GM11168 (cell line): ENCODE data around the gene MAN1A1.

ENCODE experiments used
- in situ Hi-C: fragments of 300-500 bp; cut with MboI; formaldehyde crosslinking; loops from one replicate; pipeline ENCODE4 v1.12.0; 2022; ENCODE audit warnings: low sequenced_read_pairs; ENCODE audit not compliant: unreplicated experiment

MAN1A1 gene

GRCh38 chr6:119328892-119329793, 20.4 kb downstream of the MAN1A1 start:
- in situ Hi-C loops, result loop anchor here (25.0 kb wide), 1 partner anchor 408 kb away; no protein-coding TSS in a partner anchor

DNA sequence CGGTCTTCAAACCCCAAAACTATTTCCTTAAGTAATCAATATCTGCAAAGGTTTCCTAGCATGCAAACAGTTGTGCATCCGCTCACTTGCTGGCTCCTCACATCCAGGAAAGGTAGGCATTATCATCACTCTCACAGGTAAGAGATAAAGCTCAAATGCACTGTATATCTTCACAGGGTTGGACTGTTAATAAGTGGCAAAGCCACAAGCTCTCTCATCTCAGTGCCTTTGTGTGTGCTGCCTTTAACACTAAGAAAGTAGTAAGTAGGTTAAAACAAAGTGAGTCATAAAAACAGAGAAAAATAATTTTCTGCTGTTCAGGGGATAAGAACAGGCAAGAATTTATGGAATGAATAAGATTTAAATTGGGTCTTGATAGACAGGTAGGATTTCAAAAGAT, 21.3 kb downstream of the MAN1A1 start:
- in situ Hi-C loops, result loop anchor here (25.0 kb wide), 1 partner anchor 409 kb away; no protein-coding TSS in a partner anchor

GRCh38 chr6:119327810-119328209, 21.8 kb downstream of the MAN1A1 start:
- in situ Hi-C loops, result loop anchor here (25.0 kb wide), 1 partner anchor 409 kb away; no protein-coding TSS in a partner anchor

GRCh38 chr6:119326291-119327005, 23.1 kb downstream of the MAN1A1 start:
- in situ Hi-C loops, result loop anchor here (25.0 kb wide), 1 partner anchor 411 kb away; no protein-coding TSS in a partner anchor

DNA sequence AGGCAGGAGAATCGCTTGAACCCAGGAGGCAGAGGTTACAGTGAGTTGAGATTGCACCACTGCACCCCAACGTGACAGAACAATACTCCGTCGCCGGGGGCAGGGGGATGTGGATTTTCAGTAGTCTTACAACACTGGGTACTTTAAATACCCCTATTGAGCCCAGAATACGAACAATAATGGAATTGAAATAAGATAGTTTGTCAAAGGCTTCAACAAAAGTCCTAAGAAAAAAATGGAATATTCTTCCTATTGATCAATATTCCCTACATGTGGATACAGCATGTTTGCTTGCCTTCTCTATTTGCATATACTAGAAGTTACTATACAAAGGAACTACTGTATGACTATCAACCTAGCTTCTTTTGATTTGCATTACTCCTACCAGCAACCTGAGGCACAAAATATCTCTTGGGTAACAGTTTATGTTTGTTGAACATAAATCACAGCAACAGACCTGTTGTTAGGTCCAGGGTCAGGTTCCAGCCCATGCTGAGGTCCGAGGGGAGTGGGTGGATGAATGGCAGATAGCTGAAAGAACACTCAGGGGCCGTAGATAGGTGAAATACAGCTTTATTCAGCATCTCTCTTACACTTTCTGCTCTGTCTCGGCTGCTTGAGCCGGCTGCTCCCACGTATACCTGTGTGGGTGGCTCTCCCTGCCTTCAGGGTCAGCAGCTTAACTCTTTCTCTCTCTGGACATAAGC, 23.8 kb downstream of the MAN1A1 start:
- in situ Hi-C loops, result loop anchor here (25.0 kb wide), 1 partner anchor 412 kb away; no protein-coding TSS in a partner anchor

- in situ Hi-C loops, result loop anchor here (25.0 kb wide), 1 partner anchor 413 kb away; no protein-coding TSS in a partner anchor
These were observed 24.8 kb downstream of the MAN1A1 start for GRCh38 chr6:119324718-119325117.

- in situ Hi-C loops, result no loop called here
These were observed 25.6 kb downstream of the MAN1A1 start for GRCh38 chr6:119323931-119324330.

GRCh38 chr6:119323478-119323877, 26.1 kb downstream of the MAN1A1 start:
- in situ Hi-C loops, result no loop called here

DNA sequence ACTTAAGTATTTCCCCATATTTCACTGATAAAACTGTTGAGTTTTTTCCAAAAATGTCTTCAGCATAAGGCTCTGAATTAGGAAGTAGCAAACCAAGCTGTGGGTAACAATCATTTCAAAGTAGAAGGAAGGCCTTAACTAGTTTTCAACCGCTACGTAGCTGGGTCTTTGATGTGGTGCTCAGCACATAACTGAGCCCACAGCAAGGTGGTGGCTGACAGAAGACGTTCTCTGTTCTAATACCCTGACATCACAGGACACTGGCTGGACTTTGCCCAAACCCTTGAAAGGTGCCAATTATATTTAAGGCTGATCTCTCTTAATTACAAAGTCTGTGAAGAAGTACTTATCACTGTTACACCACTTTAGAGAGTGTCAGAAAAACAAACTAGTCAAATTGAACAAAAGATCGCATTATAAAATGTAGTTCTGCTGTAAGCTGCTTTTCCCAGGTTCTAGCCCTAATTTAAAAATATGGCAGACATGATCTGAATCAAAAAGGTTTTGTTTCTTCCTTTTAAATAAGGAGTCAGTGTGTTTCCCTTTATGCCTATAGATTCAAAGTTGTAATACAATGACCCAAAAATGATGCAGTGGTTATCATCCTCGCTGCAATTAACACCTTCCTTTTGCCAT, 26.7 kb downstream of the MAN1A1 start:
- in situ Hi-C loops, result no loop called here

DNA sequence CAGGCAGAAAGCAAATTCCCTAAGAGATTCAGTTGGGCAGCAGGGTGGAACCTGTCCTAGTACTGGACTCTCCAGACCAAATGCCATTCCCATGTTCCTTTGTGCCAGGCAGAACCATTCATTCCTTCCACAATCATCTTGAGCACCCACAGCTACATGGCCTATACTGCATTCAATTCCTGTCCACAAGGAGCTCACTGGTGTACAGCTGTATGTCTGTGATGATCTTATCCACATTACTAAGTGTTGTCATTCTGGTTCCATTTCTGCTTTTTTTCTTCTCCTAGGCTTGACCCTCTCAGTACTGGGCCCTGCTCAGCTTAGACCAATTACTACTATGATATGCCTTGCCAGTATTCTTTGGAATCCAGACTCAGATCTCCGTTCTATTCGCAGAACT, 27.5 kb downstream of the MAN1A1 start:
- in situ Hi-C loops, result no loop called here

DNA sequence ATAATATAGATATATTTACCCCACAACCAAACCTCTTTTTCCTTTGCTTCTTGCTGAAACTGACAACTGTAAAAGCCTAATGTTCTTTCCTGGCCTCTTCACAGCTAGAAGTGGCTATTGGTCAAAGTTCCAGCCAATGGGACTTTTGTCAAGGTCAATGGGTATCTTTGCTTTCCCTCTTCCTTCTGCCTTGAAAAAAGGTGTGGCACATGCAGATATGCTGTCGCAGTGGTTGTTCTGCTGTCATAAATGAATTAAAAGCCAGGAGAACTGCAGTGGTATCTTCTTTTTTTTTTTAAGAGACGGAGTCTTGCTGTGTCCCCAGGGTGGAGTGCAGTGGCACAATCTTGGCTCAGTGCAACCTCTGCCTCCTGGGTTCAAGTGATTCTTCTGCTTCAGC, 29.9 kb downstream of the MAN1A1 start:
- in situ Hi-C loops, result no loop called here

DNA sequence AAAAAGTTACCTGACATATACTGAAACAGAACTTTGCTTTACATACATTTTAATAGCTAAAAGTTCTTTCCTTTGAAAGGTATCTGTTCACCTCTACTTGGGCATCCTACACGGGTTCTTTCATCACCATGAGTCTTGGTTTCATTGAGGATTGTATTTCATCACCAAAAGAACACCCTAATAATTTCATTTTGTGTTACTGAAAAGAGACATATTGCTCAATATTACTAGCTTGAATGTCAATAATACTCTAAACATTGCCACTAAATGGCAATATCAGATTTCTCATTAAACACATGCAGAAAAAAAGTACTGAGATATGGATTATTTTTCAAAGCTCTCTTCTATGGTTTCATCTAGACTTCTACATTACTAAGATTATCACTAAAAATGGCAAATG, 30.8 kb downstream of the MAN1A1 start:
- in situ Hi-C loops, result no loop called here

DNA sequence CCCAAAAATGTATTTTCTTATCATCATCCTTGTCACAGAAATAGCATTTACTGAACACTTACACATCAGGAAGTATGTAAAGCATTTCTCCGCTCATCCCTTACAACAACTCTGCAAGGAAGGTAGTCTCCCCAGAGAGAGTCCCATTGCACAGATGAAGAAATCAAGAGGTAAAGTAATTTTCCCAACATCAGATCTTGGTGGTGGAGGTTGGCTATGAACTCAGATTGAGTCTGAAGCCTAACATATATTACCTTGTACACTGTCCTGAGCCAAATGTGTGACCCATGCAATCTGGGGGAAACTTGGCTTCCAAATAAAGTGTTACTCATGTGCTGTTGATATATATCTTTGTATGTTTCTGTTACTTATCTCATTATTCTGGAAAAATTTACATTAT, 31.4 kb downstream of the MAN1A1 start:
- in situ Hi-C loops, result no loop called here

GRCh38 chr6:119317007-119317406, 32.6 kb downstream of the MAN1A1 start:
- in situ Hi-C loops, result no loop called here

- in situ Hi-C loops, result no loop called here
These were observed 34.7 kb downstream of the MAN1A1 start for GRCh38 chr6:119314885-119315272.

DNA sequence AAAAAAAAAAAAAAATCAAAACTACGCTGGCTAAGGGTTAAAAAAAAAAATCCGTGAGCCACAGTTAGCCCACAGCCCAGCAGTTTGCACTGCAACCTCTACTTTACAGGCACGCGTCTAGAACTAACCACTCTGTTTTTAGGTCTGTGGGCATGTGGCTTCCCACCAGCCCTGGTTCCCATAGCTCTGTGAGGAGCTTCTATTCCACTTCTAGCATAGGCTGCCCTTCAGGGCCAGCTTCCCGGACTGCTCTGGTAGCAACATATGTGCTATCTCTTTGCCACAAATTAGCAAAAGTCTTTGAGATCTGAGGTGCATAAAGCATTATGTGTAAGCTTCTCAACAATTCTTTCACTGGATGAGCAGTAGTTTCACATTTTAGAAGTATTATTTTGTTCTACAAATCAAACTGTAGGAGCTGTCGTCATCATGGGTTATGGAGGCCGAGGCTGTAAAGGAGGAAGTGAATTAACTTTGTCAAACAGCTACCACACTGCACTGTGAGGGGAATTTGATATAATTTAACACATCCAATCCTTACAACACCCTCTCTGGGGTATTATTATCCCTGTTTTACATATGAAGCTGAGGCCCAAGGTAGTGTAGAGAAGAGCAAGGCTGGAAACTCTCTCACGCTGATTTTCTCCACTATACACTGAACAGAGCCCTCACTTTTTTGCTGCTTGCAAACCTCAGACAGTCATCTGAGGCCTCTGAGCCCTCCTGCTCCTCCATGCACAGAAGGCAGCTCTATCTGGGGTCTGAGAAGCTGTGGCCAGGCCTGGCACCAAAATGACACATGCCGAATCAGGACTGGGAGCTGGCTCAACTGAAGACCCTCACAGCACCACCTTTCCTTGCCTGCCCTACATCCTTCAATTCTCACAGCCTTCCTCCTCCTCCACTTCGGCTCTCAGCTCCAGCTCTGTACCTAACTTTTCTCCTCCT, 35.4 kb downstream of the MAN1A1 start:
- in situ Hi-C loops, result no loop called here

DNA sequence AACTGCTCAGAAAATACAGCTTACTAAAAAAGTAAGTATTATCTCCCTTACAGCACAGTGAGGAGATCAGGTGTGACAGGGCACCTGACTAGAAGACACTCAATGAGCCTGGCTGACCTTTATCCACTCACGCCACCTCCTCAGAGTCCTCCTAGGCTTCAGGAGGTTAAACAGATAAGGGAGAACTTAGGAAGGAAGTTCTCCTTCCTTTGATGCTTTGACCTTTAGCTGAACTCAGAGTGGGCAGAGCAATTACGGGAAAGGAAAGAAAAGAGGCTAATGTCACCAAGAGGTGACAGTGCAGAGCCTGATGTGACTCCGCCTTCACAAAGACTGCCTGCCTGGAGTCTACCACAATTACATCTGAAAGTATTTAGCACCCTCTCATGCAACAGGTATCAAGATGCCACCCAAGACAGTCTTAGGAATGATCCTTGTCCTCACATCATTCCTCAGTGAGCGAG, 36.7 kb downstream of the MAN1A1 start:
- in situ Hi-C loops, result no loop called here

DNA sequence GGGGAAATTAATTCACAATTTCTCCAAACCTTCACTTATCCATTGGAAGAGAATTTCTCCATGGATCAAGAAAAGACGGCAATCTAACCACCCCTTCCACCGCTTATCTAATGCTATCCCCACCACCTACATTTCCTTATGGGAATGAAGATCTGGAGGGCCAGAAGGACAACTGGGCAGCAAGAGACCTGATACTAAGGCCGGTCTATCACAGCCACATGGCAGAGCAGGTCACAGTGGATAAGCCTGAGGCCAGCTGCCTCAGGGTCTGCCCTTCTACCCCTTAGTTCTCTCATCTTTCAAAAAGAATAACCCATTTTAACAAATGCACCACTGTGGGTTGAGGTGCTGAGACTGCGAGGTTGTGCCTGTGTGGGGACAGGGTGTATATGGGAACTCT, 37.1 kb downstream of the MAN1A1 start:
- in situ Hi-C loops, result no loop called here
